Measurements from ENCODE around the gene LARP4B. TPM values are rescaled to one million over a fixed set of nuclear protein-coding genes. Genes with fewer than 3 reads are reported as not detected.

Gene LARP4B
- total RNA-seq, 1 donor from 2014 or later = 78.3 TPM

DNA sequence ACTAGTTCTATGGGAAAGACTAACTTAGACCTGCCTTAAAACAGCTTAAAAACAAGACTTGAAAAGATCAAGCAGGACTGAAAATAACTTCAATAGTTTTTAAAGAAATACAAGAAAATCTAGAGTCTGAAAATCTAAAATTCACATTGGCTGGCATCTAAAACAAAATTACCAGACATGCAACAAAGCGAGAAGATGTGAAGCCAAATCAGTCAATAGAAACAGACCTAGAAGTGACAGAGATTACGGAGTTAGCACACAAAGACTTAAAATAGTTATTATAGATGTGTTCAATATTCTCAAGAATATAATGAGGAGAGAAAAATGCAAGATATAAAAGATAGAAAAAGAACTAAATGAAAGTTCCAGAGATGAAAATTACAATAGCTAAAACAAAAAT lies 163.7 kb downstream of the LARP4B start:
- intact Hi-C loops (cut with DNase I) = loop anchor here (5.0 kb wide), 1 partner anchor 490 kb away; no protein-coding TSS in a partner anchor
- no peak overlapping the region for H3K27ac ChIP-seq
- no peak for DNase-seq (ENCODE audit: extremely low spot score in 2 of 2)
- H3K27me3 ChIP-seq = no peaks in the 10 kb centered on the region
- TF ChIP-seq POLR2A (IDR thresholded peaks at IDR 0.05) (no peak), POLR2AphosphoS5 (IDR thresholded peaks at IDR 0.05; ENCODE audit: insufficient read depth in 1 of 2, low read depth in 1 of 2) (no peak)
- TF ChIP-seq, protein P1, sequence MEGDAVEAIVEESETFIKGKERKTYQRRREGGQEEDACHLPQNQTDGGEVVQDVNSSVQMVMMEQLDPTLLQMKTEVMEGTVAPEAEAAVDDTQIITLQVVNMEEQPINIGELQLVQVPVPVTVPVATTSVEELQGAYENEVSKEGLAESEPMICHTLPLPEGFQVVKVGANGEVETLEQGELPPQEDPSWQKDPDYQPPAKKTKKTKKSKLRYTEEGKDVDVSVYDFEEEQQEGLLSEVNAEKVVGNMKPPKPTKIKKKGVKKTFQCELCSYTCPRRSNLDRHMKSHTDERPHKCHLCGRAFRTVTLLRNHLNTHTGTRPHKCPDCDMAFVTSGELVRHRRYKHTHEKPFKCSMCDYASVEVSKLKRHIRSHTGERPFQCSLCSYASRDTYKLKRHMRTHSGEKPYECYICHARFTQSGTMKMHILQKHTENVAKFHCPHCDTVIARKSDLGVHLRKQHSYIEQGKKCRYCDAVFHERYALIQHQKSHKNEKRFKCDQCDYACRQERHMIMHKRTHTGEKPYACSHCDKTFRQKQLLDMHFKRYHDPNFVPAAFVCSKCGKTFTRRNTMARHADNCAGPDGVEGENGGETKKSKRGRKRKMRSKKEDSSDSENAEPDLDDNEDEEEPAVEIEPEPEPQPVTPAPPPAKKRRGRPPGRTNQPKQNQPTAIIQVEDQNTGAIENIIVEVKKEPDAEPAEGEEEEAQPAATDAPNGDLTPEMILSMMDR (IDR thresholded peaks at IDR 0.05) = no peak
- H3K4me3 ChIP-seq = no peak overlapping the region
- no peaks in the 10 kb centered on the region for H3K36me3 ChIP-seq
- no peaks in the 10 kb centered on the region for H3K9me3 ChIP-seq
- H3K4me1 ChIP-seq = no peaks in the 10 kb centered on the region

DNA sequence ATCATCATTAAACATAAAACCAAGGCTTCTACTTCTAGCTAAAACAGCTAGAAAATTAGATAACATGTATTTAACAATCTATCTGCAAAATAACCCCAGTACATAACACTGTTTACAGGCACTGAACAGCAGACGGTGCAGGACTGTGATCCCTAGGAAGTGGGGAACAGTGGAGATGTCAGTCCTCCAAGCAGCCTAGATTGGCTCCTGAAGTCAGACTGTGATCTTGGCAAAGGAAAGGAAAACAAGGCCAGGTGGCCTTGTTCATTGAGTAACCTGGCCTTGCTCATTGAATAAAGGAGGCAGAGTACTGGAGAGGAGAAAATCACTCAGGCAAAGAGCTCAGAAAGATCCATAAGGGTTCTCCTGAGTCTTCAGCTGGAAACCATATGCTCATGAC lies 164.3 kb downstream of the LARP4B start:
- DNase-seq (ENCODE audit: extremely low spot score in 2 of 2) = no peak
- no peaks in the 10 kb centered on the region for H3K27me3 ChIP-seq
- no peaks in the 10 kb centered on the region for H3K36me3 ChIP-seq
- no peak overlapping the region for H3K27ac ChIP-seq
- no peak for TF ChIP-seq POLR2AphosphoS5 (IDR thresholded peaks at IDR 0.05; ENCODE audit: insufficient read depth in 1 of 2, low read depth in 1 of 2)
- TF ChIP-seq POLR2A (IDR thresholded peaks at IDR 0.05) = no peak
- TF ChIP-seq, protein P1 (IDR thresholded peaks at IDR 0.05) = no peak
- no peak overlapping the region for H3K4me3 ChIP-seq
- no peaks in the 10 kb centered on the region for H3K4me1 ChIP-seq
- intact Hi-C loops (cut with DNase I) = loop anchor here (5.0 kb wide), 1 partner anchor 490 kb away; no protein-coding TSS in a partner anchor
- no peaks in the 10 kb centered on the region for H3K9me3 ChIP-seq

DNA sequence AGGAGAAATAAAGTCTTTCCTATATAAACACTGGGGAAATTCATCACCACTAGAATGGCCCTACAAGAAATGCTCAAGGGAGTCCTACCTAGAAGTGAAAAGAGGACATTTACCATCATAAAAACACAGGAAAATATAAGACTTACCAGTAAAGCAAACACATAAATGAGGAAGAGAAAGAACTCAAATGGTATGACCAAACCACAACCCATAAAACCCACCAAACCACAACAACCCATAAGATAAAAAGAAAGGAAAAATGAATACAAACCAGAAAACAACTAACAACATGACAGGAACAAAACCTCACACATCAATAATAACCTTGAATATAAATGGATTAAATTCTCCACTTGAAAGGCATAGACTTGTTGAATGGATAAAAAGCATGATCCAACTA lies 170.1 kb downstream of the LARP4B start:
- TF ChIP-seq POLR2AphosphoS5 (IDR thresholded peaks at IDR 0.05; ENCODE audit: insufficient read depth in 1 of 2, low read depth in 1 of 2) (no peak), POLR2A (IDR thresholded peaks at IDR 0.05) (no peak)
- TF ChIP-seq, protein P1 (IDR thresholded peaks at IDR 0.05) = no peak
- no peak overlapping the region for H3K27ac ChIP-seq
- intact Hi-C loops (cut with DNase I) = no loop called here
- H3K36me3 ChIP-seq = no peaks in the 10 kb centered on the region
- no peaks in the 10 kb centered on the region for H3K4me1 ChIP-seq
- H3K27me3 ChIP-seq = no peaks in the 10 kb centered on the region
- DNase-seq (ENCODE audit: extremely low spot score in 2 of 2) = no peak
- peaks cover 8% of the 10 kb centered on the region for H3K9me3 ChIP-seq
- H3K4me3 ChIP-seq = no peak overlapping the region

DNA sequence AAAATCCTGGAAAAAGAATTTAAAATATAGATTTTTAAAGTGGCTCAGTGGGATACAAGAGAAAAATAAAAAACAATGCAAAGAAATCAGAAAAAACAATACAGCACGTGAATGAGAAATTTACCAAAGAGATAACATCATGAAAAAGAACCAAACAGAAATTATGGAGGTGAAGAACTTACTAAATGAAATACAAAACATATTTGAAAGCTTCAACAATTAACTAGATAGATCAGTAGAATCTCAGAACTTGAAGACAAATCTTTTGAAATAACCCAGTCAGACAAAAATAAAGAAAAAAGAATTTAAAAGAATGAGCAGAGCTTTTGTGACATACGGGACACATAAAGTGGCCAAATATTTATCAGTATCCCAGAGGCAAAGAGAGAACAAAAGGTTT lies 170.9 kb downstream of the LARP4B start:
- Histone ChIP-seq H3K4me3 (no peak overlapping the region), H3K9me3 (peaks cover 8% of the 10 kb centered on the region), H3K27ac (no peak overlapping the region), H3K36me3 (no peaks in the 10 kb centered on the region), H3K27me3 (no peaks in the 10 kb centered on the region), H3K4me1 (no peaks in the 10 kb centered on the region)
- intact Hi-C loops (cut with DNase I) = no loop called here
- TF ChIP-seq POLR2A (IDR thresholded peaks at IDR 0.05) (no peak), POLR2AphosphoS5 (IDR thresholded peaks at IDR 0.05; ENCODE audit: insufficient read depth in 1 of 2, low read depth in 1 of 2) (no peak)
- TF ChIP-seq, protein P1 (IDR thresholded peaks at IDR 0.05) = no peak
- DNase-seq (ENCODE audit: extremely low spot score in 2 of 2) = no peak

DNA sequence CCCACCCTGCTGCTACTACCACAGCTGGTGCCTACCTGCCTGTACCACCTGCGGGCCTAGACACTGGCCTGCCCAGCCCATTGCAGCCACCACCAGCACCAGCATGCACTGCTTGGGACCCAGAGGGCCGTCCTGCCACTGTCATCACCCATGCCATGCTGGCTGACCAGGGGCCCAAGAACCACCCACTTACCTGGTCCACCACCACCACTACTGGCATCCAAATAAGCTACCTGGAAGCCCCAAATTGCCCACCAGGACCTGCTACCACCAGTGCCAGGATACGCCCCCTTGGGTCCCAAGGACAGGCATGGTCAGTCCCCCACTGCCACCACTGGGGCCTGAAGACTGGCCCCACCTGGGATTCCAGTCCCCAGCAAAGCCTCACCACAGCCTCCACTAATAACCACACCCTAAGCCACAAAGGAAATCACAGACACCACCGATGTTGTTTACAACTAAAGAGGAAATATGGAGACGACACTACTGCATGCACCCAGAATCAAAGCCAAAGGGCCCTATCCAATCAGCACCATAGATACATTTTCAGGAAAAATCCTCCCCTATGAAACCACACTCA lies 171.5 kb downstream of the LARP4B start:
- intact Hi-C loops (cut with DNase I) = no loop called here
- no peaks in the 10 kb centered on the region for H3K4me1 ChIP-seq
- TF ChIP-seq, protein P1 (IDR thresholded peaks at IDR 0.05) = no peak
- no peak for TF ChIP-seq POLR2A (IDR thresholded peaks at IDR 0.05)
- no peak for TF ChIP-seq POLR2AphosphoS5 (IDR thresholded peaks at IDR 0.05; ENCODE audit: insufficient read depth in 1 of 2, low read depth in 1 of 2)
- H3K4me3 ChIP-seq = no peak overlapping the region
- no peak overlapping the region for H3K27ac ChIP-seq
- H3K9me3 ChIP-seq = peaks cover 8% of the 10 kb centered on the region
- DNase-seq (ENCODE audit: extremely low spot score in 2 of 2) = no peak
- H3K36me3 ChIP-seq = no peaks in the 10 kb centered on the region
- H3K27me3 ChIP-seq = no peaks in the 10 kb centered on the region

Data from vagina (tissue), 2 donors.